Epithelial cell of proximal tubule (primary cell): ENCODE data around the gene FARP1. TPM values are rescaled to one million over a fixed set of nuclear protein-coding genes. Genes with fewer than 3 reads are reported as not detected.

Experiments
- DNase-seq: peaks from one replicate; pipeline ENCODE4 v3.0.0-alpha.2; 2011; ENCODE audit warnings: low read depth
- H3K4me3 ChIP-seq: 2 replicates; pipeline ENCODE4 v1.5.1; 2011; ENCODE audit warnings: low read depth, mild to moderate bottlenecking, low read length
- total RNA-seq: library from RNA; depleted of rRNA; stranded (reverse); fragments of >200 nt; gene quantifications from 2 replicates; pipeline ENCODE4 v1.2.3, GENCODE V29; 2015
- TF ChIP-seq, protein P1 (sequence below): conservative IDR thresholded peaks from 2 replicates; pipeline ENCODE4 v1.5.1; 2012; ENCODE audit warnings: low read depth, mild to moderate bottlenecking, low read length

Gene FARP1
- total RNA-seq, 1 donor from 2014 or later = 97.0 TPM

DNA sequence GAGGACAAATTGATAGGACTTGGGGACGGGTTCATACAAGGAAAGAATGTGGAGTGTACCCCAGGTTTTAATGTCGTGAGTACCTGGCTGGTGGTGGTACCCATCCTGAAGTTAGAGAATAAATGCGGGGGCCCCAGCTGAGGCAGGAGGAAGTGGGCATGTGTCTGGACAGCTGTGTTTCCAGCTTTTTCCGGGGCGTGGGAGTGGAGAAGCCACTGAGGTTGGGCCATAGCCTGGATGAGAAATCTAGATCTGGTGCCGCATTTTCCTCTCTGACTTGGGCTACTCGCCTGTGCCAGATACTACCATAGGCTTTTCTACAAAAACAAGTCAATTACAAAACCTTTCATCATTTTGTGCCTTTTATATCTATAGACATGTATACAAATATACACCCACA, 286.6 kb downstream of the FARP1 start:
- DNase-seq = no peak

DNA sequence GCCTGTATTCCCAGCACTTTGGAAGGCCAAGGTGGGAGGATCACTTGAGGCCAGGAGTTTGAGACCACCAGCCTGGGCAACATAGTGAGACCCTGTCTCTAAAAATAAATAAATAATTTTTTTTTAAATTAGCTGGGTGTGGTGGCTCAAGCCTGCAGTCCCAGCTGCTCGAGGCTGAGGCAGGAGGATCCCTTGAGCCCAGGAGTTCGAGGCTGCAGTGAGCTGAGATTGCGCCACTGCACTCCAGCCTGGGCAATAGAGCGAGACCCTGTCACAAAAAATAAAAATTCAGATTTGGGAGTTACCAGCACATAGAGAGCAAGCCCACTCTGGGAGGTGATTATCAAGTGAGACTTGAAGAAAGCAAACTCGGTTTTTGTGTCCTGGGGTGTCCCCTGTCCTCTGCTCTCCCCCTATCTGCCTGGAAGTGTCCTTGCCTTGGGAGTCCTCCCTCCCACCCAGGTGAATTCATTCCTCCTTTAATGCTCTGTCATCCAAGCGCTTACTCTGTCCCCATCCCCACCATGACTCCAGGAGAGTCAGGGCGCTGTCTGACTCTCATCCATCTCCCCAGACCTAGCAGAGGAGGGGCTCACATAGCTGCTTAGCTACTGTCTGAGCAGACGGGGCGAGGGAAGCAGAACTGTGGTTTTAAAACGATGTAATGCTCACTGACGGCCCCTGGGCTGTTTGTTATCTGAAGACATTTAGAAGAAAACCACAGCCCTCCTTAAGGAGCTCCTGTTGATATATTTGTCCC, 287.3 kb downstream of the FARP1 start:
- TF ChIP-seq, protein P1, sequence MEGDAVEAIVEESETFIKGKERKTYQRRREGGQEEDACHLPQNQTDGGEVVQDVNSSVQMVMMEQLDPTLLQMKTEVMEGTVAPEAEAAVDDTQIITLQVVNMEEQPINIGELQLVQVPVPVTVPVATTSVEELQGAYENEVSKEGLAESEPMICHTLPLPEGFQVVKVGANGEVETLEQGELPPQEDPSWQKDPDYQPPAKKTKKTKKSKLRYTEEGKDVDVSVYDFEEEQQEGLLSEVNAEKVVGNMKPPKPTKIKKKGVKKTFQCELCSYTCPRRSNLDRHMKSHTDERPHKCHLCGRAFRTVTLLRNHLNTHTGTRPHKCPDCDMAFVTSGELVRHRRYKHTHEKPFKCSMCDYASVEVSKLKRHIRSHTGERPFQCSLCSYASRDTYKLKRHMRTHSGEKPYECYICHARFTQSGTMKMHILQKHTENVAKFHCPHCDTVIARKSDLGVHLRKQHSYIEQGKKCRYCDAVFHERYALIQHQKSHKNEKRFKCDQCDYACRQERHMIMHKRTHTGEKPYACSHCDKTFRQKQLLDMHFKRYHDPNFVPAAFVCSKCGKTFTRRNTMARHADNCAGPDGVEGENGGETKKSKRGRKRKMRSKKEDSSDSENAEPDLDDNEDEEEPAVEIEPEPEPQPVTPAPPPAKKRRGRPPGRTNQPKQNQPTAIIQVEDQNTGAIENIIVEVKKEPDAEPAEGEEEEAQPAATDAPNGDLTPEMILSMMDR = no peak

More for the DNA sequence above, 286.6 kb downstream of the FARP1 start:
- no peak overlapping the region for H3K4me3 ChIP-seq
- TF ChIP-seq, protein P1 = no peak

DNA sequence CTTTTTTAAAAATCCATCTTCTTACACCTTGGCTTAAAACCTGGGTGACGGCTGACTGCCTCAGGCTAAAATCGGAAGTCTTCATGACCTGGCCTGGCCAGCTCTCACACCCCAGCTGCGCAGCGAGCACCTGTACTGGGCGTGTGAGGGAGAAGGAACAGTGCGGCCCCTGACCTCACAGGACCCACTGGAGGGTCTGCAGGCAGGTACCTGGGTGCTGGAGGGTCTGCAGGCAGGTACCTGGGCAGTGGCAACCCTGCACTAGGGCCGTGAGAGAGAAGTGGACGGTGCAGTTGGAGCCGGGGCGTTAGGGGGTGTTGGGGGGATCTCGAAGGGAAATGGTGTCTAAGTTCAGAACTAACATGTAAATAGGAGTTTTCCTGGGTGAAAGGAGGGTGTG, 289.7 kb downstream of the FARP1 start:
- no peak overlapping the region for H3K4me3 ChIP-seq
- TF ChIP-seq, protein P1 = no peak
- no peak for DNase-seq

More for the DNA sequence above, 287.3 kb downstream of the FARP1 start:
- no peak for DNase-seq
- H3K4me3 ChIP-seq = no peak overlapping the region

DNA sequence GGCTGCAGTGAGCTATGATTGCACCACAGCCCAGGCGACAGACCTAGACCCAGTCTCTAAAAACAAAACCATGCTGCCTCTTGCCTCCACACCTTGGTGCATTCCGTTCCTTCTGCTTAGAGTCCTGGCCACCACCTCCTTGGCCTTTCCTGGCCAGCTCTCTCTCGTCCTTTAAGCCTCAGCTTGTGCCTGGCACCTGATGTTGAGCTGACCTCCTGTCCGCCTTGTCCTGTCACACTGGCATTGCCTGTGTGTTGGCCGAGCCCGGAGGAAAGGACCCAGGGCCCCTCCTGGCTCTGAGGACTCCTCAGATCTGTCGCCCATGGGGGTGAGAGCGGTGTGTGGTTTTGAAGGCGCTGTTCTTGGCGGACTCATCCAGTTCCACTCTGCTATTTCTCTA, 290.8 kb downstream of the FARP1 start:
- TF ChIP-seq, protein P1 = no peak
- H3K4me3 ChIP-seq = no peak overlapping the region
- DNase-seq = no peak

DNA sequence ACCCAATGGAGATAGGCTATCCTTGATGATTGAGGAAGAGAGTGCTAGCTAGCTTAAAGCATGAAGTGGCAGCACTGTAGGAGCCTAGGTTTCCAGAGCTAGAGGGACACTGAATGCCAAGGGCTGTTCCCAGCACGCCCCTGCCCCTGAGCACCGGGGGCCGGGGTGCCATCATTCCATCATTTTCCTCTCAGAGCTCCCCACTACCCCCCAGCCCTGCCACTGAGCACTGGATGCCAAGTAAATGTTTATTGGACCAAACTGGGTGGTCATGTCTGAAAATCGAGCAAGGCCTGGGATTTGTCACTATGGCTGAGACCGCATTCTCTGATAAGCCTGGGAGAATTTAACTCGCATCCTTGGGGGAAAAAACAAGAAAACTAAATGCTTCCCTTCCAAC, 291.2 kb downstream of the FARP1 start:
- TF ChIP-seq, protein P1 = no peak
- DNase-seq = no peak
- no peak overlapping the region for H3K4me3 ChIP-seq

DNA sequence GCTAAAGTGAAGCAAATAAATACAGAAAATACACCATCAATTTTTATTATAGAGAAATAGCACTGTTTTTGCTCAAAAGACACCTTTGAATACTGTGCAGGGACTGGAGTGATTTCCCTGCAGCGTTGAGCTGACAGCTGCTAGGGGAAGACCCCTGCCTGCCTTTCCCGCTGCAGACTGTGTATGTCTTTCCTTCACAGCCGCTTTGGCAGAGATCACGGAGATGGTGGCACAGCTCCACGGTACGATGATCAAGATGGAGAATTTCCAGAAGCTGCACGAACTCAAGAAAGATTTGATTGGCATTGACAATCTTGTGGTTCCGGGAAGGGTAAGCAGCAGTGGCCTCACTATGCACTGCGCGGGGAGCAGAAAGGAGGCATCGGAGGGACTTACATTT, 292.5 kb downstream of the FARP1 start:
- TF ChIP-seq, protein P1 = no peak
- DNase-seq = no peak
- H3K4me3 ChIP-seq = no peak overlapping the region
